HAP-1 (cell line): ENCODE measurements around the gene FLT3.

ENCODE experiments used
- DNase-seq, 2 experiments: peaks; one replicate each; pipeline ENCODE4 v3.0.0-alpha.2; 2016 to 2020; ENCODE audit warnings: low spot score in 2 of 2
- H3K27me3 ChIP-seq: fragments of 250-450 bp; sonication (Bioruptor Pico); 2 replicates; pipeline ENCODE4 v1.5.1; 2020; ENCODE audit warnings: low read depth, mild to moderate bottlenecking, moderate library complexity
- H3K36me3 ChIP-seq: fragments of 250-450 bp; sonication (Bioruptor Pico); replicated peaks from 2 replicates; pipeline ENCODE4 v1.5.1; 2020; ENCODE audit warnings: mild to moderate bottlenecking
- H3K4me1 ChIP-seq: fragments of 250-450 bp; sonication (Bioruptor Pico); 2 replicates; pipeline ENCODE4 v1.5.1; 2020; ENCODE audit warnings: mild to moderate bottlenecking
- H3K4me3 ChIP-seq: fragments of 250-450 bp; sonication (Bioruptor Pico); 2 replicates; pipeline ENCODE4 v1.5.1; 2020; ENCODE audit warnings: mild to moderate bottlenecking, moderate library complexity
- H3K9me3 ChIP-seq: fragments of 250-450 bp; sonication (Bioruptor Pico); 2 replicates; pipeline ENCODE4 v1.5.1; 2020; ENCODE audit warnings: mild to moderate bottlenecking, moderate library complexity
- in situ Hi-C: fragments of 300-500 bp; cut with MboI; formaldehyde crosslinking; loops from 3 replicates; pipeline ENCODE4 v1.14.3; 2020; ENCODE audit warnings: low sequenced_read_pairs, inconsistent platforms, mixed read lengths

Gene FLT3

GRCh38 chr13:27955014-27955591, 145.3 kb downstream of the FLT3 start:
- in situ Hi-C loops = loop anchor here (10.0 kb wide), 1 partner anchor 120 kb away; no protein-coding TSS in a partner anchor
- Histone ChIP-seq H3K27me3 (no peaks in the 10 kb centered on the region), H3K36me3 (no peaks in the 10 kb centered on the region), H3K9me3 (no peaks in the 10 kb centered on the region), H3K4me1 (no peaks in the 10 kb centered on the region; the same call in 1 of the 2 replicates), H3K4me3 (no peak overlapping the region)
- no peak for DNase-seq

- H3K9me3 ChIP-seq = no peaks in the 10 kb centered on the region
- H3K27me3 ChIP-seq = no peaks in the 10 kb centered on the region
- peak overlapping the region; percentile 37 for H3K4me3 ChIP-seq
- peak in 1 of 2 experiments; percentile 53 for DNase-seq
- no peaks in the 10 kb centered on the region for H3K36me3 ChIP-seq
- in situ Hi-C loops = loop anchor here (10.0 kb wide), 1 partner anchor 120 kb away; no protein-coding TSS in a partner anchor
- H3K4me1 ChIP-seq = no peaks in the 10 kb centered on the region; the same call in 1 of the 2 replicates
Observed at GRCh38 chr13:27954406-27954851, 145.9 kb downstream of the FLT3 start.

GRCh38 chr13:27953676-27954405, 146.5 kb downstream of the FLT3 start:
- in situ Hi-C loops = loop anchor here (10.0 kb wide), 1 partner anchor 119 kb away; no protein-coding TSS in a partner anchor
- H3K27me3 ChIP-seq = no peaks in the 10 kb centered on the region
- peak; percentile 69 to 88 for DNase-seq
- H3K9me3 ChIP-seq = no peaks in the 10 kb centered on the region
- H3K4me1 ChIP-seq = no peaks in the 10 kb centered on the region; the same call in 1 of the 2 replicates
- peak overlapping the region; percentile 37 for H3K4me3 ChIP-seq
- H3K36me3 ChIP-seq = no peaks in the 10 kb centered on the region
